ENCODE results near the gene GLDN.

The GLDN gene

DNA sequence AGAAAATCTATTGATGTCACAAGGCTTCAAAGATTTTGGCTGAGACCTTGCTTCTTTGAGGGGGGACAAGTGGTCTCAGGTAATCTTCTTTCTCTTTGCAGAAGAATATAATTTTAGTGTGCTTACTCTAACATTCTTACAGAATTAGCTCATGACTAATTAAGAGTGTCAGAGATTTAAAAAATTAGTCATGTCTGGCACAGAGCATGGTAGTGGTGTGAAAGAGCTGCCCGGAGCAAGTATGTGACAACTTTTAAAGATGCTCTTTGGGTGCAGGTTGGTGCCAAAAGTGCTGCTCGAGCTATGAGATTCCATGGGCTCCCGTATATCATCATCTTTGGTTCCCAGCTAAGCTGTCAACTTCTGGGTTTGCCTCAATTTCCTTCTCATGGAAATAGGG is 34.1 kb upstream of the GLDN start:
- H3K23ac ChIP-seq (ENCODE audit: low read length), result no peak overlapping the region
- DNase-seq, result no peak

DNA sequence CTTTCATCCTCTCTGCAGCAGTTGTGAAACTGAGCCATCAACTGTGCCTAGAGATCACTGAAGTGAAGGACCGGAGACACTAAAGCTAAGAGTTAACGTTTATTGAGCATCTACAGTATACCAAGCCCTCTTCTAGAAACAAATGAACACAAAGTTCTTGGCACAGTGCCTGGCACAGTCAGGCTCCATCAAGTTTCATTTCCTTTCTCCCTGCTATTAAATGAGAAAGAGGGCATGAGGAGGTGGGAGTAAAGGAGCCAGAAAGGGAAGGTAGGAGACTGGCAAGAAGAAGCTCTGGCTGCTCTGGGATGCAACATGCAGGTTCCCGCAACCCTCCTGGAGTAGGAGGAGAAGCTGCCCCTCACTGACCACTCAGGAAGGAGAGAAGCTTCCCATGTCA is 33.6 kb upstream of the GLDN start:
- H2AK5ac ChIP-seq (ENCODE audit: low read length), result no peak overlapping the region
- no peak overlapping the region for H3K27ac ChIP-seq (ENCODE audit: low read depth, low read length)
- WGBS (ENCODE audit: extremely low coverage, insufficient coverage, low lambda C conversion rate), result no CpG with 5 or more reads among the region's 3 CpGs
- H2BK120ac ChIP-seq (ENCODE audit: low read depth, low read length), result no peak overlapping the region
- H4K5ac ChIP-seq (ENCODE audit: low read length), result no peak overlapping the region
- H4K8ac ChIP-seq (ENCODE audit: low read depth, low read length), result no peak overlapping the region
- H3K79me2 ChIP-seq (ENCODE audit: control insufficient read depth, insufficient read depth, low read length), result no peaks in the 10 kb centered on the region
- no peaks in the 10 kb centered on the region for H3K36me3 ChIP-seq (ENCODE audit: control insufficient read depth, insufficient read depth, low read length)
- H3K4me1 ChIP-seq (ENCODE audit: control insufficient read depth, low read depth, low read length), result no peaks in the 10 kb centered on the region
- no peak overlapping the region for H3K4me3 ChIP-seq (ENCODE audit: low read length)
- no peak for DNase-seq
- no peak overlapping the region for H3K9ac ChIP-seq (ENCODE audit: low read length)
- no peaks in the 10 kb centered on the region for H3K27me3 ChIP-seq (ENCODE audit: insufficient read depth, low read length, poor library complexity)
- H3K18ac ChIP-seq (ENCODE audit: low read length), result no peak overlapping the region
- H2BK15ac ChIP-seq (replicated peaks; ENCODE audit: low read depth), result no peak overlapping the region
- no peak overlapping the region for H3K56ac ChIP-seq (ENCODE audit: low read length)
- no peak overlapping the region for H3K4ac ChIP-seq (ENCODE audit: low read depth, low read length)
- no peak overlapping the region for H3K23ac ChIP-seq (ENCODE audit: low read length)
- H3K4me2 ChIP-seq (ENCODE audit: low read length), result no peak overlapping the region
- no peaks in the 10 kb centered on the region for H3K79me1 ChIP-seq (ENCODE audit: low read length)
- no peak overlapping the region for H2BK5ac ChIP-seq (ENCODE audit: low read length)

More for the DNA sequence above, 34.1 kb upstream of the GLDN start:
- Histone ChIP-seq H3K4me1 (ENCODE audit: control insufficient read depth, low read depth, low read length) (no peaks in the 10 kb centered on the region), H3K18ac (ENCODE audit: low read length) (no peak overlapping the region), H3K9ac (ENCODE audit: low read length) (no peak overlapping the region), H3K27ac (ENCODE audit: low read depth, low read length) (no peak overlapping the region), H2BK5ac (ENCODE audit: low read length) (no peak overlapping the region), H3K36me3 (ENCODE audit: control insufficient read depth, insufficient read depth, low read length) (no peaks in the 10 kb centered on the region), H3K4me3 (ENCODE audit: low read length) (no peak overlapping the region), H3K56ac (ENCODE audit: low read length) (no peak overlapping the region), H4K5ac (ENCODE audit: low read length) (no peak overlapping the region), H4K8ac (ENCODE audit: low read depth, low read length) (no peak overlapping the region), H3K79me2 (ENCODE audit: control insufficient read depth, insufficient read depth, low read length) (no peaks in the 10 kb centered on the region), H2AK5ac (ENCODE audit: low read length) (no peak overlapping the region), H2BK120ac (ENCODE audit: low read depth, low read length) (no peak overlapping the region), H3K27me3 (ENCODE audit: insufficient read depth, low read length, poor library complexity) (no peaks in the 10 kb centered on the region), H3K4ac (ENCODE audit: low read depth, low read length) (no peak overlapping the region), H3K79me1 (ENCODE audit: low read length) (no peaks in the 10 kb centered on the region), H2BK15ac (replicated peaks; ENCODE audit: low read depth) (no peak overlapping the region), H3K4me2 (ENCODE audit: low read length) (no peak overlapping the region)
- no CpG with 5 or more reads among the region's 3 CpGs for WGBS (ENCODE audit: extremely low coverage, insufficient coverage, low lambda C conversion rate)

DNA sequence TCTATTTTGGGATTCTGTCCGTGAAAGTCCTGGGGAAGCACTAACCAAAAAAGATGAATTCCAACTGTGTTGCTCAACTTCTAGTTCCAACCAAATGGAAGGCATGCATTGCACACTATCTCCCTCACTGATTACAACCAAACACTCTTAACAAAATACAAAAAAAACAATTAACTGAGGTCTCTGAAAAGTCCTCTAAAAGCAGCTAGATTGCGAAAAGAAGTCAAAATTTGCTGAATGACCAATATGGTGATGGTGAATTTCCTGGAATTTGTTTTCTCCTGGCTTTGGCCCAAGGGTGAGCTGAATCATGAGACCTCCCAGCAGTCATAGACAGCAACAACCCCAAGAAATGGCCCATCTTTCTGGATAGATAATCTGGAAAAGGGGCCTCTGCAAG is 31.4 kb upstream of the GLDN start:
- H3K79me1 ChIP-seq (ENCODE audit: low read length), result no peaks in the 10 kb centered on the region
- H4K8ac ChIP-seq (ENCODE audit: low read depth, low read length), result no peak overlapping the region
- WGBS (ENCODE audit: extremely low coverage, insufficient coverage, low lambda C conversion rate), result no CpG with 5 or more reads among the region's 2 CpGs

DNA sequence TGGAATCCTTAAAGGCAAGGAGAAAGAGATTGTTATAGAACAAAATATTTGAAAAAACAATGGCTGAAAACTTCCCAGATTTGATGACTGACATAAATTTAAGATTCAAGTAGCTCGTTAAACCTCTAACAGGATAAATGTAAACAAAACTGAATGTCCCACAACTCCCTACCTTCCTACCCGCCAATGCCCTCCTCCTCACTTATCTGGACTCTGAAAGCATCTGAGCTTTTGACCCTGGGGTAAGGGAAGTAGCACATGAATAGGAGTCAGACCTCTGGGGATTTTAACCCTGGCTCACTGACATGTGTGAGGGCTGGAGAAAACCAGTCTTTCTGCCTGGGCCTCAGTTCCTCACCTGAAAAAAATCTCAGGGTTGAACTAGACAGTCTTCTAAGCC is 29.9 kb upstream of the GLDN start:
- H3K79me2 ChIP-seq (ENCODE audit: control insufficient read depth, insufficient read depth, low read length), result no peaks in the 10 kb centered on the region
- no peaks in the 10 kb centered on the region for H3K79me1 ChIP-seq (ENCODE audit: low read length)
- WGBS (ENCODE audit: extremely low coverage, insufficient coverage, low lambda C conversion rate), result no CpG with 5 or more reads among the region's 2 CpGs
- H3K36me3 ChIP-seq (ENCODE audit: control insufficient read depth, insufficient read depth, low read length), result no peaks in the 10 kb centered on the region
- no peak overlapping the region for H2BK15ac ChIP-seq (replicated peaks; ENCODE audit: low read depth)
- no peak overlapping the region for H3K18ac ChIP-seq (ENCODE audit: low read length)
- no peak overlapping the region for H2BK120ac ChIP-seq (ENCODE audit: low read depth, low read length)
- no peak overlapping the region for H3K27ac ChIP-seq (ENCODE audit: low read depth, low read length)
- H2BK5ac ChIP-seq (ENCODE audit: low read length), result no peak overlapping the region
- no peak for DNase-seq
- no peak overlapping the region for H3K4me3 ChIP-seq (ENCODE audit: low read length)
- H3K27me3 ChIP-seq (ENCODE audit: insufficient read depth, low read length, poor library complexity), result no peaks in the 10 kb centered on the region
- no peak overlapping the region for H4K5ac ChIP-seq (ENCODE audit: low read length)
- no peak overlapping the region for H2AK5ac ChIP-seq (ENCODE audit: low read length)
- H4K8ac ChIP-seq (ENCODE audit: low read depth, low read length), result no peak overlapping the region
- H3K23ac ChIP-seq (ENCODE audit: low read length), result no peak overlapping the region
- H3K4me2 ChIP-seq (ENCODE audit: low read length), result no peak overlapping the region
- H3K4ac ChIP-seq (ENCODE audit: low read depth, low read length), result no peak overlapping the region
- H3K56ac ChIP-seq (ENCODE audit: low read length), result no peak overlapping the region
- no peaks in the 10 kb centered on the region for H3K4me1 ChIP-seq (ENCODE audit: control insufficient read depth, low read depth, low read length)
- no peak overlapping the region for H3K9ac ChIP-seq (ENCODE audit: low read length)

More for the DNA sequence above, 31.4 kb upstream of the GLDN start:
- Histone ChIP-seq H4K5ac (ENCODE audit: low read length) (no peak overlapping the region), H3K4me3 (ENCODE audit: low read length) (no peak overlapping the region), H3K4me2 (ENCODE audit: low read length) (no peak overlapping the region), H3K36me3 (ENCODE audit: control insufficient read depth, insufficient read depth, low read length) (no peaks in the 10 kb centered on the region), H3K27ac (ENCODE audit: low read depth, low read length) (no peak overlapping the region), H3K4me1 (ENCODE audit: control insufficient read depth, low read depth, low read length) (no peaks in the 10 kb centered on the region), H2BK120ac (ENCODE audit: low read depth, low read length) (no peak overlapping the region), H3K23ac (ENCODE audit: low read length) (no peak overlapping the region), H3K4ac (ENCODE audit: low read depth, low read length) (no peak overlapping the region), H3K79me2 (ENCODE audit: control insufficient read depth, insufficient read depth, low read length) (no peaks in the 10 kb centered on the region), H3K56ac (ENCODE audit: low read length) (no peak overlapping the region), H3K9ac (ENCODE audit: low read length) (no peak overlapping the region), H2AK5ac (ENCODE audit: low read length) (no peak overlapping the region), H2BK5ac (ENCODE audit: low read length) (no peak overlapping the region), H2BK15ac (replicated peaks; ENCODE audit: low read depth) (no peak overlapping the region), H3K27me3 (ENCODE audit: insufficient read depth, low read length, poor library complexity) (no peaks in the 10 kb centered on the region), H3K18ac (ENCODE audit: low read length) (no peak overlapping the region)
- DNase-seq, result no peak

DNA sequence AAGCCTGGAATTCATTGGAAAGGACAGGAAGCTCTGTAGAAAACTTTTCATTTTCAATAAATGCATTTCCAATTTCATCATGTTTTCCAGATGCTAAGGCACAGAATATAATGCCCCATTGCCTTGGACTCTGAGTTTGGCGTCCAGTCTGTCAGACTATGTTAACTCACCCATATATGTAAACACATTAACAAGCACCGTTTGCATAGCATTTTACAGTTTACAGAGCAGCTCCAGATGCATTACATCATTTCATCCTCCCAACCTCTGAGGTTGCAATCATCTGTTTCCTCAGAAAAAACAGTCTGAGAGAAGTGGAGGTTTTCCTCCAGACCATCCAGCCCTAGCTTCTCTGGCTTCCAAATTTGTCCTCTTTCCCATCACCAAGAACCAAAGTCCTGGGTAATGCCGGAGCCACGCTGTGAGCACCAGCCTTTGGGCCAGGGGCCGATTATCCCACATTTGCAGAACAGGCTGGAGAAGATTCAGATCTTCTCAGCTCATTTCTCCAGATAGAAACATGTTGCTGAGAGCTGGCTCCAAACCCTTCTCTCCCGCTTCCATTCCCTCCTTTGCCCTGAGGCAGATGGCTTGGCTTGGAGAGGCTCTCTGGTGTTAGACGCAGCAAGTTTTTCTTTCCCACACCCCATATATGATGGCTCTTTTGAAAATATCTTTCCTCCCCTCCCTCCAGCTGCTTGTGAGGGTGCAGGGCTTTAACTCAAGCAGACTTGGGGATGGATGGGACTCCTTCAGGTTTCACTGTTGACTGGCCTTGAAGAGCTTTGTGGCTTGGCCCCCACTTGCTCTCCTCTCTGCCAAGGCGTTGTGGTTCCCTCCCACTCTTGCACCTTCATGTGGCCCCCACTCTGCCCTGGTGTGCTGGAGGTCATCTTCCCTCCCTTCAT is 29.0 kb upstream of the GLDN start:
- Histone ChIP-seq H2BK5ac (ENCODE audit: low read length) (no peak overlapping the region), H3K4me1 (ENCODE audit: control insufficient read depth, low read depth, low read length) (no peaks in the 10 kb centered on the region), H3K36me3 (ENCODE audit: control insufficient read depth, insufficient read depth, low read length) (no peaks in the 10 kb centered on the region), H3K4ac (ENCODE audit: low read depth, low read length) (no peak overlapping the region), H2AK5ac (ENCODE audit: low read length) (no peak overlapping the region), H2BK15ac (replicated peaks; ENCODE audit: low read depth) (no peak overlapping the region), H2BK120ac (ENCODE audit: low read depth, low read length) (no peak overlapping the region), H3K79me2 (ENCODE audit: control insufficient read depth, insufficient read depth, low read length) (no peaks in the 10 kb centered on the region), H3K4me2 (ENCODE audit: low read length) (no peak overlapping the region), H3K9ac (ENCODE audit: low read length) (no peak overlapping the region), H3K4me3 (ENCODE audit: low read length) (no peak overlapping the region), H4K5ac (ENCODE audit: low read length) (no peak overlapping the region), H3K79me1 (ENCODE audit: low read length) (no peaks in the 10 kb centered on the region), H3K23ac (ENCODE audit: low read length) (no peak overlapping the region), H3K18ac (ENCODE audit: low read length) (no peak overlapping the region), H3K27ac (ENCODE audit: low read depth, low read length) (no peak overlapping the region), H4K8ac (ENCODE audit: low read depth, low read length) (no peak overlapping the region), H3K56ac (ENCODE audit: low read length) (no peak overlapping the region), H3K27me3 (ENCODE audit: insufficient read depth, low read length, poor library complexity) (no peaks in the 10 kb centered on the region)
- WGBS (ENCODE audit: extremely low coverage, insufficient coverage, low lambda C conversion rate), result no CpG with 5 or more reads among the region's 8 CpGs
- DNase-seq, result no peak

DNA sequence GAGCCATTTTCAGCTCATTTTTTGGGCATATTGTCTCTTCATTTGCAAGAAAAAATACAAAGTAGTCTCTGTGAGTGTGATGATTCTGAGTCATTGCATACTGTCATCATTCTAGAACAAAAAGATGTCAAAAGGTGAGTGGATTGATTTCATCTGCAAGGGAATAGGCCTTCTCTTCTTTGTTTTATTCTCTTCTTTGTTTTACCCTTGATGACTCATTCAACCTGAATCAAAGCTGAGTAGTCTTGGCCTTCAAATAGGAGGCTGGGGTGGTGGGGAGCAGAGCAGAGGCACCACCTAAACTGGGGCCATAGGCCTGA is 28.4 kb upstream of the GLDN start:
- H2BK120ac ChIP-seq (ENCODE audit: low read depth, low read length), result no peak overlapping the region
- H3K56ac ChIP-seq (ENCODE audit: low read length), result no peak overlapping the region
- no peaks in the 10 kb centered on the region for H3K79me2 ChIP-seq (ENCODE audit: control insufficient read depth, insufficient read depth, low read length)
- no peaks in the 10 kb centered on the region for H3K4me1 ChIP-seq (ENCODE audit: control insufficient read depth, low read depth, low read length)
- no peaks in the 10 kb centered on the region for H3K27me3 ChIP-seq (ENCODE audit: insufficient read depth, low read length, poor library complexity)
- no peak overlapping the region for H3K9ac ChIP-seq (ENCODE audit: low read length)
- no peak overlapping the region for H2AK5ac ChIP-seq (ENCODE audit: low read length)
- DNase-seq, result no peak
- H3K27ac ChIP-seq (ENCODE audit: low read depth, low read length), result no peak overlapping the region
- no peak overlapping the region for H2BK5ac ChIP-seq (ENCODE audit: low read length)
- no peak overlapping the region for H2BK15ac ChIP-seq (replicated peaks; ENCODE audit: low read depth)
- H3K23ac ChIP-seq (ENCODE audit: low read length), result no peak overlapping the region
- H3K4ac ChIP-seq (ENCODE audit: low read depth, low read length), result no peak overlapping the region
- H4K5ac ChIP-seq (ENCODE audit: low read length), result no peak overlapping the region
- no peak overlapping the region for H3K18ac ChIP-seq (ENCODE audit: low read length)
- no peaks in the 10 kb centered on the region for H3K79me1 ChIP-seq (ENCODE audit: low read length)
- H3K4me3 ChIP-seq (ENCODE audit: low read length), result no peak overlapping the region
- no peak overlapping the region for H3K4me2 ChIP-seq (ENCODE audit: low read length)
- H3K36me3 ChIP-seq (ENCODE audit: control insufficient read depth, insufficient read depth, low read length), result no peaks in the 10 kb centered on the region
- H4K8ac ChIP-seq (ENCODE audit: low read depth, low read length), result no peak overlapping the region

Measured in mesendoderm (in vitro differentiated cells).